Measurements from ENCODE around the gene NF1.
A peak's percentile ranks its signal among the peaks of the same experiment; 100 is the strongest.

Gene NF1

DNA sequence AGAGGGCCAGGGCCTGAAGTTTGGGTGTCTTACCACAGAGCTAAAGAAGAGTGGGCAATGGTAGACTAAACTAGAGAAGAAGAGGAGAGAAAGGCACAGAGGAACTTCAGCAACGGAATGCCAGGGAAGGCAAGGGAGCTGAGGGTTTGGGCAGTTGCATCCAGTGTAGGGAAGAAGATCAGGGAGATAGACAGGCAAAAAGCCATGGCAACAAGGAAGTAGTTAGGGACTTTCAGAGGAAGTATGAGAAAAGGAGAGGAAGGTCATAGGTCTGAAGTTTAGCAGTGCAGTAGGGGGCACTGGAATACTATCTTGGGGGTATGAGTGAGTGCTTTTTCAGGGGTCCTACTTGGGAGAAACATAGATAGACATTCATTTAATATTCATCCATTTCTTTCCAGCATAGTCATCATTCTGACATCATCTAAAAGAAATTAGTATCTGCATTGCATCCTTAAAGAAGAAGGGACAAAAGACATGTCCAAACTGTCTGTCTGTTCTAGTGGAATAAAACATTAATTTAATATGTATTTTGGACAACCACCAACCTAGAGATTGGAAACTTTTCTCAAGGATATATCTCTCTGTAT lies 2.2 kb upstream of the NF1 start:
- Histone ChIP-seq H3K36me3 (ENCODE audit: low read length) (no peaks in the 10 kb centered on the region), H3K9me2 (replicated peaks; ENCODE audit: insufficient read depth, low read length) (no peaks in the 10 kb centered on the region), H3F3A (ENCODE audit: insufficient read depth) (peaks cover 18% of the 10 kb centered on the region), H4K20me1 (ENCODE audit: low read depth, low read length) (no peaks in the 10 kb centered on the region), H3K9ac (ENCODE audit: low read length) (no peak overlapping the region), H3K9me3 (ENCODE audit: insufficient read depth, low read length) (no peaks in the 10 kb centered on the region), H3K4me3 (ENCODE audit: insufficient read depth, low read length, poor library complexity, severe bottlenecking) (no peak overlapping the region), H3K27ac (ENCODE audit: low read depth, low read length) (no peak overlapping the region), H3K4me2 (ENCODE audit: low read depth, low read length, poor library complexity, severe bottlenecking) (no peak overlapping the region), H2AFZ (ENCODE audit: low read depth, low read length, severe bottlenecking) (no peak overlapping the region), H3K79me2 (ENCODE audit: insufficient read depth, low read length) (peaks cover 20% of the 10 kb centered on the region), H3K27me3 (ENCODE audit: low read length) (no peaks in the 10 kb centered on the region)
- TF ChIP-seq, protein P1, sequence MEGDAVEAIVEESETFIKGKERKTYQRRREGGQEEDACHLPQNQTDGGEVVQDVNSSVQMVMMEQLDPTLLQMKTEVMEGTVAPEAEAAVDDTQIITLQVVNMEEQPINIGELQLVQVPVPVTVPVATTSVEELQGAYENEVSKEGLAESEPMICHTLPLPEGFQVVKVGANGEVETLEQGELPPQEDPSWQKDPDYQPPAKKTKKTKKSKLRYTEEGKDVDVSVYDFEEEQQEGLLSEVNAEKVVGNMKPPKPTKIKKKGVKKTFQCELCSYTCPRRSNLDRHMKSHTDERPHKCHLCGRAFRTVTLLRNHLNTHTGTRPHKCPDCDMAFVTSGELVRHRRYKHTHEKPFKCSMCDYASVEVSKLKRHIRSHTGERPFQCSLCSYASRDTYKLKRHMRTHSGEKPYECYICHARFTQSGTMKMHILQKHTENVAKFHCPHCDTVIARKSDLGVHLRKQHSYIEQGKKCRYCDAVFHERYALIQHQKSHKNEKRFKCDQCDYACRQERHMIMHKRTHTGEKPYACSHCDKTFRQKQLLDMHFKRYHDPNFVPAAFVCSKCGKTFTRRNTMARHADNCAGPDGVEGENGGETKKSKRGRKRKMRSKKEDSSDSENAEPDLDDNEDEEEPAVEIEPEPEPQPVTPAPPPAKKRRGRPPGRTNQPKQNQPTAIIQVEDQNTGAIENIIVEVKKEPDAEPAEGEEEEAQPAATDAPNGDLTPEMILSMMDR (IDR thresholded peaks at IDR 0.05; ENCODE audit: insufficient read depth, low read length, poor library complexity, severe bottlenecking) = no peak

DNA sequence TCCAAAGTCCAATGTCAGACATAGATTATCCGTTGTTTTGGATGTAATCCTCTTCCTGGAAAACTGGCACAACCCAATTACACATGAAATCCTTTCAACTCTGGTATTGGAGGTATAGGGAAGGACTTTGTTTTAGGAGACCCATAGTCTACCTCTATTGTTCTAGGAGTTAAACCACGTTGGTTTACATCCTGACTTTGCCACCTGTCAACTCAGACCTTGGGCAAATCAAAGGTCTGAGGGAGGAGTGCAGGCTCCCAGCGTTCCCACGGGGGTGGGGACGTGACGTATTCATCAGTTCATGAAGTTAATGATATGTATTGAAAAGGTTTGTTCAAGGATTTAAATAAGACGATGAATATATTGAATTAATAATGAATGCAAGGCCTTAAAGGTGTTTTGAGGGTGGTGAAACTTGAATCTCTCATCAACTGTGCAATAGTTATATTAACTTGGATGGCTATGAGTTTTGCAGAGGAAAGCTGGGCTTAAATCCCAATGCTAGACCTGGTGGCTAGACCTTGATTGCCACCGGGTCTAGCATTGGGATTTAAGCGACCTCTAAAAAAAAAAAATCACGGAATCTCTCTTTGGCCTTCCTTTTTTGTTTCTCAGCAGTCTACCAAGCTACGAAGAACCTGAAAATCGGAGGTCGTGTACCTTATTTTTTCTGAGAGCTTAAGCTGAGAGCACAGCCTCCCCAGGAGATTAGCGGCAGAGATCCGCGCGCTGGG lies 744 bp upstream of the NF1 start:
- H3K9ac ChIP-seq (ENCODE audit: low read length) = peak overlapping the region; percentile 78
- H3K79me2 ChIP-seq (ENCODE audit: insufficient read depth, low read length) = peaks cover 22% of the 10 kb centered on the region
- H2AFZ ChIP-seq (ENCODE audit: low read depth, low read length, severe bottlenecking) = peak overlapping the region; percentile 75
- no peak for TF ChIP-seq EZH2phosphoT487 (conservative IDR thresholded peaks at IDR 0.05; ENCODE audit: low read length)
- TF ChIP-seq, protein P1 (IDR thresholded peaks at IDR 0.05; ENCODE audit: insufficient read depth, low read length, poor library complexity, severe bottlenecking) = no peak
- H3K4me2 ChIP-seq (ENCODE audit: low read depth, low read length, poor library complexity, severe bottlenecking) = peak overlapping the region; percentile 85
- H4K20me1 ChIP-seq (ENCODE audit: low read depth, low read length) = no peaks in the 10 kb centered on the region
- H3K27me3 ChIP-seq (ENCODE audit: low read length) = no peaks in the 10 kb centered on the region
- H3K27ac ChIP-seq (ENCODE audit: low read depth, low read length) = no peak overlapping the region
- H3K4me3 ChIP-seq (ENCODE audit: insufficient read depth, low read length, poor library complexity, severe bottlenecking) = peak overlapping the region; percentile 90
- H3K9me3 ChIP-seq (ENCODE audit: insufficient read depth, low read length) = no peaks in the 10 kb centered on the region
- H3F3A ChIP-seq (ENCODE audit: insufficient read depth) = peaks cover 18% of the 10 kb centered on the region
- H3K9me2 ChIP-seq (replicated peaks; ENCODE audit: insufficient read depth, low read length) = no peaks in the 10 kb centered on the region
- H3K36me3 ChIP-seq (ENCODE audit: low read length) = no peaks in the 10 kb centered on the region

DNA sequence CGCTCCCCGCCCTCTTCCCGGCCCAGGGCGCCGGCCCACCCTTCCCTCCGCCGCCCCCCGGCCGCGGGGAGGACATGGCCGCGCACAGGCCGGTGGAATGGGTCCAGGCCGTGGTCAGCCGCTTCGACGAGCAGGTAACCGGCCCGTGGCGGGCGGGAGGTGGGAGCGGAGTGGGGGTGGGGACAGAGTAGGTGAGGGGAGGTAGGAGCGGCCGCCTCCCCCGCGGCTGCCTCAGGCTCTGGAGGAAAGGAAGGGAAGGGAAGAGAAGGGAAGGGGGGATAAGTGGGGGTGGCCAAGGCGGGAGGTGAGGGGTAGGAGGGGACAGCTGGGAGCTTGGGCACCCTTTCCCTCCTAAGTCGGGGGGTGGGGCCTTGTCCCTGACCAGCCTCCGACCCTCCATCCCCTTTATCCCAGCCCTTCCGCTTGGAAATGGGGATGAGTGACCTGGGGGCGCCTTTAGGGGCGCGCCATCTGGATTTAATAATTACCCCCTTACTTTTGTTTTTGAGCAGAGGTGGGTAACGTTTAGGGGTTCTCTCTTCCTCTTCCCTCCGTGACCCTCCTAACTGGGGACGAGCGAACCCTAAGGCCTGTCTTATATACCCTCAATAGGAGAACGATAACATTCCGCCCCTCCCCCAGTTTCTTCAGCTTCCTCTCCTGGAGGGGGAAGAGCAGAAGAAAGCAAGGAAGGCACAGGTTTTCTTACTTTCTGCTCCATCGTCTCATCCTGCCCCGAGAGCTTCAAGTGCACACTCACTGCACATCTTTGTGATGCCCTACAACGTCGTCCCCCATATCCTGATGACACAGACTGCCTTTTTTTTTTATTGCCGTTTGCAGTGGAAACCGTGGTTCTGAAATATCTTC lies 694 bp downstream of the NF1 start:
- peak overlapping the region; percentile 90 for H3K4me3 ChIP-seq (ENCODE audit: insufficient read depth, low read length, poor library complexity, severe bottlenecking)
- peak overlapping the region; percentile 75 for H2AFZ ChIP-seq (ENCODE audit: low read depth, low read length, severe bottlenecking)
- H4K20me1 ChIP-seq (ENCODE audit: low read depth, low read length) = no peaks in the 10 kb centered on the region
- no peaks in the 10 kb centered on the region for H3K36me3 ChIP-seq (ENCODE audit: low read length)
- no peaks in the 10 kb centered on the region for H3K27me3 ChIP-seq (ENCODE audit: low read length)
- H3F3A ChIP-seq (ENCODE audit: insufficient read depth) = peaks cover 18% of the 10 kb centered on the region
- TF ChIP-seq EZH2phosphoT487 (conservative IDR thresholded peaks at IDR 0.05; ENCODE audit: low read length) = no peak
- TF ChIP-seq, protein P1 (IDR thresholded peaks at IDR 0.05; ENCODE audit: insufficient read depth, low read length, poor library complexity, severe bottlenecking) = no peak
- H3K9me3 ChIP-seq (ENCODE audit: insufficient read depth, low read length) = no peaks in the 10 kb centered on the region
- H3K9ac ChIP-seq (ENCODE audit: low read length) = peak overlapping the region; percentile 78
- H3K27ac ChIP-seq (ENCODE audit: low read depth, low read length) = peak overlapping the region; percentile 53
- peaks cover 27% of the 10 kb centered on the region for H3K79me2 ChIP-seq (ENCODE audit: insufficient read depth, low read length)
- no peaks in the 10 kb centered on the region for H3K9me2 ChIP-seq (replicated peaks; ENCODE audit: insufficient read depth, low read length)
- H3K4me2 ChIP-seq (ENCODE audit: low read depth, low read length, poor library complexity, severe bottlenecking) = peak overlapping the region; percentile 85

Data from SU-DHL-6 (cell line).